ENCODE data around the gene LGI2.
A peak's percentile ranks its signal among the peaks of the same experiment; 100 is the strongest.

The LGI2 gene

GRCh38 chr4:24995346-24995919, 35.3 kb downstream of the LGI2 start:
- DNase-seq (ENCODE audit: low read depth, low spot score) = no peak

GRCh38 chr4:24993551-24994080, 37.1 kb downstream of the LGI2 start:
- no peak for DNase-seq (ENCODE audit: low read depth, low spot score)

GRCh38 chr4:24992968-24993367, 37.8 kb downstream of the LGI2 start:
- no peak for DNase-seq (ENCODE audit: low read depth, low spot score)

DNA sequence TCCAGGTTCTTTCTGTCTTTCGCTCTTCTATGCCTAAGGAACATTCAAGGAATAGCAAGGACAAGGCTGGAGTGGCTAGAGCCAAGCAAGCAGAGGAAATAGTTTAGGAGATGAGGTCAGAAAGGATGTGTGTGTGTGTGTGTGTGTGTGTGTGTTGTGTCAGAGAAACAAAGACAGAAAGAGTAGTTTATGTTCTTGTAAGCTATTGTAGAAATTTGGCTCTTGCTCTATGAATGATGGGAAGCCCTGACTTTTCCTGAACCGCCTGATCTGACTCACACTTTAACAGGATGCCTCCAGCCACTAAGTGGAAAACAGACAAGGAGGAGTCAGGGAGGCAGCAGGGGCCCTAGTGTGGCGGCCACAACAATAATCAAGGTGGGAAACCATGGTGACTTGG, 39.7 kb downstream of the LGI2 start:
- DNase-seq (ENCODE audit: low read depth, low spot score) = no peak

DNA sequence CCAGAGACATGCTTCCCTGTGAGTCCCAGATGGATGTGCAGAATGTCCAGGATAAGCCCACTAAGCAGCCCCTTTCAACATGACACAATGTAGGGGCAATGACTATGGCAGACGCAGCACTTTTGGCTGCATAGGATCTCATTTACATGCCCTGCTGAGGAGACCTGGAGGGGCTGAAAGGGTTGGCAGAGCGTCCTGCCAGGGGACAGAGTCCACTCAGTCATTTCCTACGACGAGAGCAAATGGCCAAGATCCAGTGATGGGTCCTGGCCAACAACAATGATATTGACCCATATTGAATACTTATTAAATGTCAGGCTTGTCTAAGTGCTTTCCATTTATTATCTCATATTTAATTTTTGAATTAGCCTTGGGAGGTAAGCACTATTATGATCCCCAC, 41.4 kb downstream of the LGI2 start:
- no peak for DNase-seq (ENCODE audit: low read depth, low spot score)

DNA sequence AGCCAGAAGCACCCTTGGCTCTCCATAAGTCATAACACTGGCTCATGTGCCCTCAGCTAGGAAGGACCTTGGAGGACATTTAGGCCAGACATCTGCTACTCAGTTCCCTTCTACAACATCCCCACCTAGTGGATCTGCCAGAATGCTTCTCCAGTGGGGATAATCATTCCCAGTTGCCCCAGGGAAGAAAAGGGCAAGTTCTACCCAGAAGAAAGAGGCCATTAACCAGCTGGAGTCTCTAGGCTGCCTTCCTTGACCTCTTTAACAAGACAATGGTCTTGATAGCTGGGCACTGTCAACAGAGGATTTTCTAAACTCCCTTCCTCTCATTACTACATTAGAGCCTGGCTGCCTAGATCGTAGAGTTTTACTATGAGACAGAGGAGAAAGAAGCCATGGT, 42.0 kb downstream of the LGI2 start:
- DNase-seq (ENCODE audit: low read depth, low spot score) = no peak

- no peak for DNase-seq (ENCODE audit: low read depth, low spot score)
Measured at GRCh38 chr4:24984602-24985532, 45.9 kb downstream of the LGI2 start.

GRCh38 chr4:24980740-24981139, 50.0 kb downstream of the LGI2 start:
- DNase-seq (ENCODE audit: low read depth, low spot score) = no peak

DNA sequence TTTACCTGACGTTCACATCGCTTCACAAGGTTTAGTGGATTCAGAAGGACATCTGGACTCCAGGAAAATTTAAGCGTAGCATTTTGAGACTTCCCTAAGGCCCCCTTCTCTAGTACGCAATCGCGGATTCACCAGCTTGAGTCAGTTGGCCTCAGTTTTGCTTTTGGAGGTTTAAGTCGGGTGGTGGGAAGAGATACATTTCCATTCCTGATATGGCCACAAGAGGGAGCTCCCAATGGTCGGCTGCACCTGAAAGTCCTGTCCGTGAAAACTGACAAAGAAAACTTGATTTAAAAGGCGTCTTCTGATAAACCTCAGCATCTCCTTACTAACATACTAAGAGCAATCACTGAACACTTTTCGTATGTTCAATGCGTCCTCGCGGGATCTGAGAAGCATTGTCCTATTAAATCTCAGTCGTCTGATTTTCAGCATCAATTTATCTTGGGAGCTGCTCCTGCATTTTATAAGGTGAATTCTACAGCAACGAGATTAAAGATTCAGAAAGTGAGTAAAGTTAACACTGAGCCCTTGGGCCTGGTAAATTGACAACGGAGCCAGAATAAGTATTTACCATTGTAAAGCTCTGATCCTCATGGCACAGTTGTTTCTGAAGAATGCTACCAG, 50.6 kb downstream of the LGI2 start:
- peak; percentile 27 for DNase-seq (ENCODE audit: low read depth, low spot score)

DNA sequence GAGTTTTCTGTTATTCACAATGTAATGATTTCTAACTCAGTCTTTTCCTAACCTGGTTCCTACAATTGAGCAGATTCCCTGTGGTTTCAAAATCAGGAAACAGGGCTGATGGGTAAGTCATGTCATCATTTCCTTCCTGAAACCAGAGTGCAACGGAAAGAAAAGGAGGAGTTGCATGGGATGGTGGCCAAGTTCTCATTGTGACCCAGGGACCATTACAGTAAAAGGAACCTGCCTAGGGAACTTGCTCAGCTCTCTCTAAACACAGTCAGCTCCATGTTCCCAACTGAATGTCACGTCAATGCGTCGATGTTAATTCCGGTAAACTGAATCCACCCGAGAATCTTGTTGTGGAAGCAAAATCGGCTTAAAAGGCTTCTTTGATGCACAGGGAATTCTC, 51.2 kb downstream of the LGI2 start:
- DNase-seq (ENCODE audit: low read depth, low spot score) = no peak

- DNase-seq (ENCODE audit: low read depth, low spot score) = no peak
Measured at GRCh38 chr4:24978291-24979075, 52.3 kb downstream of the LGI2 start.

- no peak for DNase-seq (ENCODE audit: low read depth, low spot score)
Measured at GRCh38 chr4:24975510-24975909, 55.2 kb downstream of the LGI2 start.

DNA sequence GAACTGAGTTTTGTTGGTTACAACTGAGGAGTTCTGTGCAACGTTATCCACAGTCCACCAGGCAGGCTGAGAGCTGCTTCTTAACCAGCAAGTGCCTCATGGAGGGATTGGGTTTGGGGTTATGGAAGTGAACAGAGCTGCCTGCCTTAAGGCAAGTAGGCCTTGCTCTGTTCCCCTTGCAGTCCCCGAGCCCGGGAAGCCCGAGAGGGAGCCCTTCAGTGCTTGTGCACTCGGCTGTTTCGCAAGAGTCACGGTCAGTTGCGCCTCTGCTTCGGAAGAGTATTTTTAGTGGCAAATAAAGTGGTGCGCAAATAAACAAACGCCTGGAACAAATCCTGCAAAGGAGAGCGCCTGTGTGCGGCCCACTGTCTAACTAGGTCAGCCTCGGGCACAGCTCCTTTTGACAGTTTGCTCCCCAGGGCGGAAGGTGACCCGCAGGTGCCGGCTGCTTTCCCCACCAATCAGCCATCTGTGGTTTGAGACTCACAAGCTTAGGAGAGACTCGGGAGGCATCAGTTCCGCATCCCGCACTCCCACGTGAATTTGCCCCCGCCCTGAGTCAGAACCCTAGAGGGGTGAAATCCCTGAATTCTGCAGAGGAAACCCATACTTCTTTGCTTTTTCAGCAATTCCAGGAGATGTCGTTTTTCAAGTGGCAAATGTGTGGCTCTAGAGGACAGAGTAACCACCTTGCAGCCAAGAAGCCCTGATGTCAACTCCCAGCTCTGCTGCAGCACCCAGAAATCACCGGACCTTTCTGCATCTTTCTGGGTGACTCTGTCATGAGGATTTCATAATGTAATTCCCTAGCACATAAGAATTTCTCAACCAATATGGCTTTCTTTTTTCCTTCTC, 56.8 kb downstream of the LGI2 start:
- DNase-seq (ENCODE audit: low read depth, low spot score) = no peak

GRCh38 chr4:24973404-24973746, 57.4 kb downstream of the LGI2 start:
- no peak for DNase-seq (ENCODE audit: low read depth, low spot score)

DNA sequence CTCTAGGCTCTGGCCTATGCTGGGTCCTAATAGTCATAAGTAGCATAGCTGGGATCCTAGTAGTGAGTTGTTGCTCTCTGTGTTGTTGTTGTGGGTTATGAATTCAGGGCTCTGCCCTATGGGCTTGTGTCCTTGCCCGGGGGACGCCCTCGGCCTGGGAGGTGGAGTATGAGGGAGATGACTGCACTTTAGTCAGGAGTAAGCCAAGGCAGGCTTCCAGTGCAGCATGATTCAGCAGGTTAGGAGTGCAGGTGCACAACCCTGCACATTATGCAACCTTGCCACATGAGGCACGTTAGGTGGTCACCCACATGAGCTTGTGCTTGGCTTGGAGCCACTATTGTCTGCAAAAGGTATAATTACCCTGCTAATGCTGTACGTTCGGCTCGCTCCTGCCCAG, 59.6 kb downstream of the LGI2 start:
- no peak for DNase-seq (ENCODE audit: low read depth, low spot score)

GRCh38 chr4:24970635-24971034, 60.1 kb downstream of the LGI2 start:
- DNase-seq (ENCODE audit: low read depth, low spot score) = no peak

- no peak for DNase-seq (ENCODE audit: low read depth, low spot score)
Measured at GRCh38 chr4:24970191-24970590, 60.6 kb downstream of the LGI2 start.

GRCh38 chr4:24969486-24969885, 61.3 kb downstream of the LGI2 start:
- no peak for DNase-seq (ENCODE audit: low read depth, low spot score)

GRCh38 chr4:24968992-24969391, 61.8 kb downstream of the LGI2 start:
- no peak for DNase-seq (ENCODE audit: low read depth, low spot score)

- DNase-seq (ENCODE audit: low read depth, low spot score) = no peak
Measured at GRCh38 chr4:24968278-24968677, 62.5 kb downstream of the LGI2 start.

DNA sequence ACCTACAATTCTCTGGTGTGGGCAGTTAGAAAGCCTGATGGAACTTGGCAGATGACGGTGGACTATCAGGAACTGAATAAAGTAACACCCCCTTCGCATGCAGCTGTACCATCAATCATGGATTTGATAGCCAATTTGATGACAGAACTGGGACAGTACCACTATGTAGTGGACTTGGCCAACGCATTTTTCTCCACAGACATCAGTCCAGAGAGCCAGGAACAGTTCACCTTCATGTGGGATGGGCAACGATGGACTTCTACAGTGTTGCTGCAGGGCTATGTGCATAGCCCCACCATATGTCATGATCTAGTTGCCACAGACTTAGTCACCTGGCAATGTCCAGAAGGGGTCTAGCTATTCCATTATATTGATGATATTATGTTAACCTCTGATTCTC, 63.4 kb downstream of the LGI2 start:
- DNase-seq (ENCODE audit: low read depth, low spot score) = no peak
